ENCODE results near the gene SARDH.

Gene SARDH

DNA sequence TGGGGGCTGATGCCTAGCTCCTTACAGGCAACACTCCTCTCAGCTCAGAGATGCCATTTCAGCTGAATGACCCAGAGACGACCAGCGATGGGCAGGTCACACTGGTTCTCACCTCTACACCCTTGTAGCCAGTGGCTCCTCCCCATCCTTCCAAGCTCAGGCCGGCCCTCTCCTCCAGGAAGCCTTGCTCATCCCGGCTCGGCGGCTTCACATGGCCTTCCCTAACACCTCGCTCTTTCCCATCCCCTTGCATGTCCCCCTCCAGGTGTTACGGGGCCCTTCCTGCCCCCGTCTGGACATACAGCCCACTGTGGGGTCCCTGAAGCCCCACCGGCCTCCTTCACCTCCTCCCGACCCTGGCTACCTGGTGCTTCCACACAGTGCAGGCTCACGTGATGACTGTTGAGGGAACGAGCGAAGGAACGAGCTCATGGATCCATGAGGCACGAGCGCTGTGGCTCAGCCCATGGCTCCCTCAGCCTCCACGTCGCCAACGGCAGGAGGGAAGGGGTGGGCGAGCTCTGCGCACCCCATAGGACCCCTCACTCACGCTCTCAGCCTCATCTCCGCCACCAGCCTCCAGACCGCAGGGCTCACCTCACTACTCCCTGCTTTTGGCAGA is 45.7 kb downstream of the SARDH start:
- Histone ChIP-seq H3K4me3 (ENCODE audit: low read length) (no peak overlapping the region), H3K4me1 (ENCODE audit: control insufficient read depth, low read depth, low read length) (no peaks in the 10 kb centered on the region)

DNA sequence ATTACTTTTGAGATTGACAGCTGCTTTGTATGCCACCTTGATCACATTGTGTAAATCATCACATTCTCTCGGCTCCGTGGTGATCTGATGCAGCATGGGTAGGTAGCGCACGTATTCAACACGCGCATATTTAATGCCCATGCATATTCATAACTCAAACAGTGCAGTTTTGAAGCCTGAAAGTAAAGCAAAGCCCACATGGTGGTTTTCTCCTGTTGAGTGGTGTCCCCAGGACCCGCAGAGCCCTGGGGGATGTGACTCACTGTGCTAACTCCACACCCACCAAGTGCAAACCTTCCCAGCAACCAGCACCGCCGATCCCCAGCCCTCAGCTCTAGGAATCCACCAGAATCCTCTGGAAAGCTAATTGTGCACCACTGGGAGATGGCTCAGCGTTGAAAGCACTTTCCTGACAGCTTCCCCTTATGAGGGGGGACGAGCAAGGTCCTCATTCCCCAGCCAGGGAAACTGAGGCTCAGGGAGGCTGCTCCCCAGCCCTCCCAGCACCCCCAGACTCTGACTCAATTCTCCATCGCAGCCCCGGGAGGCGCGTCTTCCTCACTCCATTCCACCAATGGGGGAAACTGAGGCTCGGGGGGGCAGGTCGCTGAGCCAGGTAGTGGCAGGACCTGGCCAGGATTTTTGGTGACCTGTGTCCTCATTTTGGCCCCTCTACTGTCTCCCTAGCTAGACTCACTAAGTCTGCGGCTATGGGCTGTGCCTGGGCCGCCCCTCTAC is 46.4 kb downstream of the SARDH start:
- H4K8ac ChIP-seq (ENCODE audit: low read depth, low read length) = no peak overlapping the region
- H3K4me1 ChIP-seq (ENCODE audit: control insufficient read depth, low read depth, low read length) = no peaks in the 10 kb centered on the region
- no peak overlapping the region for H3K4me3 ChIP-seq (ENCODE audit: low read length)
- H3K23ac ChIP-seq (ENCODE audit: low read length) = no peak overlapping the region
- H3K56ac ChIP-seq (ENCODE audit: low read length) = no peak overlapping the region
- H2AK5ac ChIP-seq (ENCODE audit: low read length) = no peak overlapping the region
- H3K27ac ChIP-seq (ENCODE audit: low read depth, low read length) = no peak overlapping the region
- no peak overlapping the region for H2BK120ac ChIP-seq (ENCODE audit: low read depth, low read length)
- no peak overlapping the region for H3K4ac ChIP-seq (ENCODE audit: low read depth, low read length)
- H2BK5ac ChIP-seq (ENCODE audit: low read length) = no peak overlapping the region
- H3K18ac ChIP-seq (ENCODE audit: low read length) = no peak overlapping the region
- DNase-seq = no peak
- H3K9ac ChIP-seq (ENCODE audit: low read length) = no peak overlapping the region
- no peak overlapping the region for H4K5ac ChIP-seq (ENCODE audit: low read length)
- no peak overlapping the region for H2BK15ac ChIP-seq (replicated peaks; ENCODE audit: low read depth)
- no peaks in the 10 kb centered on the region for H3K27me3 ChIP-seq (ENCODE audit: insufficient read depth, low read length, poor library complexity)
- H3K79me2 ChIP-seq (ENCODE audit: control insufficient read depth, insufficient read depth, low read length) = no peaks in the 10 kb centered on the region
- H3K79me1 ChIP-seq (ENCODE audit: low read length) = no peaks in the 10 kb centered on the region
- H3K4me2 ChIP-seq (ENCODE audit: low read length) = no peak overlapping the region
- WGBS (ENCODE audit: extremely low coverage, insufficient coverage, low lambda C conversion rate) = no CpG with 5 or more reads among the region's 19 CpGs
- no peaks in the 10 kb centered on the region for H3K36me3 ChIP-seq (ENCODE audit: control insufficient read depth, insufficient read depth, low read length)

More for the DNA sequence above, 45.7 kb downstream of the SARDH start:
- Histone ChIP-seq H3K79me1 (ENCODE audit: low read length) (no peaks in the 10 kb centered on the region), H3K79me2 (ENCODE audit: control insufficient read depth, insufficient read depth, low read length) (no peaks in the 10 kb centered on the region), H3K4me2 (ENCODE audit: low read length) (no peak overlapping the region), H3K56ac (ENCODE audit: low read length) (no peak overlapping the region), H2BK120ac (ENCODE audit: low read depth, low read length) (no peak overlapping the region), H3K27ac (ENCODE audit: low read depth, low read length) (no peak overlapping the region), H2BK5ac (ENCODE audit: low read length) (no peak overlapping the region), H2AK5ac (ENCODE audit: low read length) (no peak overlapping the region), H3K4ac (ENCODE audit: low read depth, low read length) (no peak overlapping the region), H3K23ac (ENCODE audit: low read length) (no peak overlapping the region), H4K8ac (ENCODE audit: low read depth, low read length) (no peak overlapping the region), H2BK15ac (replicated peaks; ENCODE audit: low read depth) (no peak overlapping the region), H3K27me3 (ENCODE audit: insufficient read depth, low read length, poor library complexity) (no peaks in the 10 kb centered on the region), H3K36me3 (ENCODE audit: control insufficient read depth, insufficient read depth, low read length) (no peaks in the 10 kb centered on the region), H4K5ac (ENCODE audit: low read length) (no peak overlapping the region), H3K18ac (ENCODE audit: low read length) (no peak overlapping the region), H3K9ac (ENCODE audit: low read length) (no peak overlapping the region)
- no CpG with 5 or more reads among the region's 25 CpGs for WGBS (ENCODE audit: extremely low coverage, insufficient coverage, low lambda C conversion rate)
- DNase-seq = no peak

DNA sequence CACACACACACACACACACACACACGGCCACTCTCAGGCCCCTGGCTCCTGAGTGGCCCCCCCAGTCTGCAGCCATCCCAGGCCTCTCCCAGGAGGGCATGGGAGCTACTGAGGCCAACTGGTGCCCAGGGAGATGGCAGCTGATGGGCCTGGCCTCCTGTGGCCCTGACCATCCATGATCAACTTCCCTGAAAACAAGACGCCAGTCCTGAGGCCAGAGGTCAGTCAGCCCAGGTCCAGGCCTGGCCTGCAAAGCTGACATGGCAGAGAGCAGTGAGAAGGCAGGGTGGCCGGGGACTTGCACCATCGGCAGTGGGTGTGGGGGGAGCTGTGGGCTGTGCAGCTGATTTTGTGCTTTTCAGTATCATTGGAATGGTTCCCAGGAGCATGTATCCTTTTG is 47.0 kb downstream of the SARDH start:
- no peaks in the 10 kb centered on the region for H3K79me2 ChIP-seq (ENCODE audit: control insufficient read depth, insufficient read depth, low read length)
- H3K79me1 ChIP-seq (ENCODE audit: low read length) = no peaks in the 10 kb centered on the region
- H3K4me3 ChIP-seq (ENCODE audit: low read length) = no peak overlapping the region
- H3K27ac ChIP-seq (ENCODE audit: low read depth, low read length) = no peak overlapping the region
- no peaks in the 10 kb centered on the region for H3K4me1 ChIP-seq (ENCODE audit: control insufficient read depth, low read depth, low read length)
- no peak overlapping the region for H2BK15ac ChIP-seq (replicated peaks; ENCODE audit: low read depth)
- no peak overlapping the region for H3K9ac ChIP-seq (ENCODE audit: low read length)
- no peak overlapping the region for H4K5ac ChIP-seq (ENCODE audit: low read length)
- no peaks in the 10 kb centered on the region for H3K36me3 ChIP-seq (ENCODE audit: control insufficient read depth, insufficient read depth, low read length)
- no peak overlapping the region for H3K56ac ChIP-seq (ENCODE audit: low read length)
- no peak overlapping the region for H3K4ac ChIP-seq (ENCODE audit: low read depth, low read length)
- H2AK5ac ChIP-seq (ENCODE audit: low read length) = no peak overlapping the region
- no peak overlapping the region for H2BK5ac ChIP-seq (ENCODE audit: low read length)
- H3K18ac ChIP-seq (ENCODE audit: low read length) = no peak overlapping the region
- no peak overlapping the region for H4K8ac ChIP-seq (ENCODE audit: low read depth, low read length)
- no peak overlapping the region for H3K23ac ChIP-seq (ENCODE audit: low read length)
- no peak overlapping the region for H3K4me2 ChIP-seq (ENCODE audit: low read length)
- DNase-seq = no peak
- H3K27me3 ChIP-seq (ENCODE audit: insufficient read depth, low read length, poor library complexity) = no peaks in the 10 kb centered on the region
- no CpG with 5 or more reads among the region's 4 CpGs for WGBS (ENCODE audit: extremely low coverage, insufficient coverage, low lambda C conversion rate)
- no peak overlapping the region for H2BK120ac ChIP-seq (ENCODE audit: low read depth, low read length)

DNA sequence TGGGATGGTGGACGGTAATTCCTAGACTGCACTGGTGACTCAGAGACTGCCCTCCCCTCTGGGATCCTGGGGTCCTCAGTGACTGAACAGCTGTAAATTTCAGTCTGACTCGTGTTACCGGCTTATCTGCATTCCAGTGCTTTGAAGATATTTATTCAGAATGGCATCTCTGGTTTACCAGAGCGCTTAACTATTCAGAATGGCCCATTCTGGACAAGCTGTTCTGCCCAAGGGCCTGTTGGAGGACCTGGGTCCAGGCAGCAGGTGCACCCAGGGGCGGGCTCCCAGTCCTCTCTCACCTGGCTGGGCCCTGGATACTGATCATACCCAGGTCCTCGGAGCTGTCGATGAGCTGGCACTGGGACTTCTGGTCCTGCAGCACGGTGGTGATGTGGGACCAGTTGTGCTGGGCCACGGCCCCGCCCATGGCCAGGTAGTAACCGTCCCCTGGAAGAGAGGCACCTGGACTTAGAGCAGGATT is 48.0 kb downstream of the SARDH start:
- Histone ChIP-seq H4K5ac (ENCODE audit: low read length) (no peak overlapping the region), H3K79me2 (ENCODE audit: control insufficient read depth, insufficient read depth, low read length) (no peaks in the 10 kb centered on the region), H3K56ac (ENCODE audit: low read length) (no peak overlapping the region), H2BK15ac (replicated peaks; ENCODE audit: low read depth) (no peak overlapping the region), H3K27me3 (ENCODE audit: insufficient read depth, low read length, poor library complexity) (no peaks in the 10 kb centered on the region), H3K23ac (ENCODE audit: low read length) (no peak overlapping the region), H3K36me3 (ENCODE audit: control insufficient read depth, insufficient read depth, low read length) (no peaks in the 10 kb centered on the region), H2AK5ac (ENCODE audit: low read length) (no peak overlapping the region), H3K18ac (ENCODE audit: low read length) (no peak overlapping the region), H3K9ac (ENCODE audit: low read length) (no peak overlapping the region), H2BK120ac (ENCODE audit: low read depth, low read length) (no peak overlapping the region), H3K27ac (ENCODE audit: low read depth, low read length) (no peak overlapping the region), H3K4me1 (ENCODE audit: control insufficient read depth, low read depth, low read length) (no peaks in the 10 kb centered on the region), H2BK5ac (ENCODE audit: low read length) (no peak overlapping the region), H3K4me2 (ENCODE audit: low read length) (no peak overlapping the region), H4K8ac (ENCODE audit: low read depth, low read length) (no peak overlapping the region), H3K79me1 (ENCODE audit: low read length) (no peaks in the 10 kb centered on the region), H3K4ac (ENCODE audit: low read depth, low read length) (no peak overlapping the region), H3K4me3 (ENCODE audit: low read length) (no peak overlapping the region)
- no peak for DNase-seq
- WGBS (ENCODE audit: extremely low coverage, insufficient coverage, low lambda C conversion rate) = no CpG with 5 or more reads among the region's 11 CpGs

DNA sequence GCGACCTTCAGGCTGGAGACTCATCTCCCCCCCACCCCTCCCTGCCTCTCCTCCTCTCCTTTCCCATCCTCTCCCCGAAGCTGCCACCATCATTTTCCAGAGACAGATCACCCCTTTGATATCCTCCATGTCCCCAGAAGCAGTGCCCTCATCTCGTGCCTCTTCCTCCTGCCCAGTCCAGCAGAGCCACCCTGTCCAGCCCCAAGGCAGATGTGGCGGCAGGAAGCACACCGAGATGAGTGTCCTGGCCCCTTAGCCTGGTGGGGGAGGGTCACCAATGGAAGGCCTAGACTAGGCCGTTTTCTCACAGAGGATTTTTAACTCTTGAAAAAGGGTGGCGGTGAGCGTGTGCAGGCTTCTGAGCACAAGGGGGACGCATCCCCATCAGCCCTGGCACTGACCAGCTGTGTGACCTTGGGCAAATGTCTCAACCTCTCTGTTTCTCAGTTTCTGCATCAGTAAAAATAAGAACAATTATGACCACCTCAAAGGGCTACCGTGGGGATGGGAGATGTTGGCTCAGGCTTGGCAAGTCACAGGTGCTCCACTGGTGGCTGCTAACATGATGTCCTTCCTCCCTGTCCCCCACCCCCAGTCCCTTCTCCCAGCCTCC is 48.9 kb downstream of the SARDH start:
- H2BK15ac ChIP-seq (replicated peaks; ENCODE audit: low read depth) = no peak overlapping the region
- no peak overlapping the region for H2AK5ac ChIP-seq (ENCODE audit: low read length)
- no peak overlapping the region for H3K23ac ChIP-seq (ENCODE audit: low read length)
- no peak overlapping the region for H3K9ac ChIP-seq (ENCODE audit: low read length)
- no peak overlapping the region for H3K18ac ChIP-seq (ENCODE audit: low read length)
- H2BK5ac ChIP-seq (ENCODE audit: low read length) = no peak overlapping the region
- H3K79me2 ChIP-seq (ENCODE audit: control insufficient read depth, insufficient read depth, low read length) = no peaks in the 10 kb centered on the region
- no CpG with 5 or more reads among the region's 10 CpGs for WGBS (ENCODE audit: extremely low coverage, insufficient coverage, low lambda C conversion rate)
- H3K4me1 ChIP-seq (ENCODE audit: control insufficient read depth, low read depth, low read length) = no peaks in the 10 kb centered on the region
- DNase-seq = no peak
- H3K36me3 ChIP-seq (ENCODE audit: control insufficient read depth, insufficient read depth, low read length) = no peaks in the 10 kb centered on the region
- no peaks in the 10 kb centered on the region for H3K27me3 ChIP-seq (ENCODE audit: insufficient read depth, low read length, poor library complexity)
- H3K4me2 ChIP-seq (ENCODE audit: low read length) = no peak overlapping the region
- H3K79me1 ChIP-seq (ENCODE audit: low read length) = no peaks in the 10 kb centered on the region
- H3K4me3 ChIP-seq (ENCODE audit: low read length) = no peak overlapping the region
- no peak overlapping the region for H4K5ac ChIP-seq (ENCODE audit: low read length)
- H3K4ac ChIP-seq (ENCODE audit: low read depth, low read length) = no peak overlapping the region
- no peak overlapping the region for H3K56ac ChIP-seq (ENCODE audit: low read length)
- no peak overlapping the region for H3K27ac ChIP-seq (ENCODE audit: low read depth, low read length)
- no peak overlapping the region for H4K8ac ChIP-seq (ENCODE audit: low read depth, low read length)
- H2BK120ac ChIP-seq (ENCODE audit: low read depth, low read length) = no peak overlapping the region

All from mesendoderm (in vitro differentiated cells).